NT2/D1 (cell line): ENCODE results near the gene SHOX.

ENCODE experiments used
- SUZ12 ChIP-seq: IDR thresholded peaks from 2 replicates; pipeline ENCODE4 v1.6.1; 2011; ENCODE audit not compliant: insufficient read length, insufficient read depth; ENCODE audit errors: extremely low read depth
- YY1 ChIP-seq: IDR thresholded peaks from 2 replicates; pipeline ENCODE4 v1.6.1; 2011; ENCODE audit not compliant: insufficient read length, insufficient read depth
- ZNF274 ChIP-seq: IDR thresholded peaks from 2 replicates; pipeline ENCODE4 v1.6.1; 2011; ENCODE audit warnings: mild to moderate bottlenecking, low read depth, low read length

- no peak for TF ChIP-seq YY1
- TF ChIP-seq ZNF274: no peak
- no peak for TF ChIP-seq SUZ12
Measured at GRCh38 chrX:682892-683291, 52.3 kb downstream of the SHOX start.
